GM13976 (cell line): Measurements from ENCODE around the gene AGFG1.

ENCODE experiments used
- DNase-seq: peaks from one replicate; pipeline ENCODE4 v3.0.0; 2012; ENCODE audit warnings: low spot score
- CTCF ChIP-seq: IDR thresholded peaks from 2 replicates; pipeline ENCODE4 v1.5.1; 2012; ENCODE audit warnings: borderline replicate concordance, mild to moderate bottlenecking; ENCODE audit not compliant: insufficient read depth; ENCODE audit errors: extremely low read depth, missing control alignments, control extremely low read depth
- in situ Hi-C: fragments of 300-500 bp; cut with MboI; formaldehyde crosslinking; loops from one replicate; pipeline ENCODE4 v1.12.0; 2022; ENCODE audit warnings: low sequenced_read_pairs, mixed read lengths, inconsistent platforms; ENCODE audit not compliant: unreplicated experiment

Gene AGFG1

GRCh38 chr2:227453810-227454209, 18.1 kb upstream of the AGFG1 start:
- no peak for TF ChIP-seq CTCF
- in situ Hi-C loops: no loop called here
- no peak for DNase-seq

- in situ Hi-C loops: no loop called here
- DNase-seq: no peak
- TF ChIP-seq CTCF: no peak
Measured at GRCh38 chr2:227454323-227454860, 17.6 kb upstream of the AGFG1 start.

GRCh38 chr2:227455200-227455599, 16.8 kb upstream of the AGFG1 start:
- in situ Hi-C loops: no loop called here
- DNase-seq: no peak
- TF ChIP-seq CTCF: no peak

- no peak for TF ChIP-seq CTCF
- DNase-seq: no peak
- in situ Hi-C loops: no loop called here
Measured at GRCh38 chr2:227456102-227456501, 15.9 kb upstream of the AGFG1 start.

GRCh38 chr2:227456772-227457171, 15.2 kb upstream of the AGFG1 start:
- in situ Hi-C loops: no loop called here
- no peak for TF ChIP-seq CTCF
- DNase-seq: no peak

GRCh38 chr2:227460070-227460485, 11.9 kb upstream of the AGFG1 start:
- peak; percentile 57 for DNase-seq
- TF ChIP-seq CTCF: no peak
- in situ Hi-C loops: no loop called here

GRCh38 chr2:227460833-227461232, 11.1 kb upstream of the AGFG1 start:
- no peak for DNase-seq
- in situ Hi-C loops: no loop called here
- no peak for TF ChIP-seq CTCF
